Ovary (tissue), 9 donors: ENCODE measurements around the gene UGT2B28. TPM values are rescaled to one million over a fixed set of nuclear protein-coding genes. Genes with fewer than 3 reads are reported as not detected.
"Not testable (repeated sequence)": the region's sequence is repeated elsewhere in the genome, so short reads cannot be mapped to it uniquely, and the experiment has no call there.

Source experiments
- DNase-seq, 5 donors: peaks; one replicate each; pipeline ENCODE4 v3.0.0-alpha.2; 2019 to 2020
- H3K27ac ChIP-seq, 2 donors: fragments of 200-600 bp; one replicate each; pipeline versions ENCODE4 v1.5.1 to v1.8.0; 2019 to 2022
- H3K27me3 ChIP-seq: fragments of 200-600 bp; one replicate; pipeline ENCODE4 v1.8.0; 2022
- H3K36me3 ChIP-seq: fragments of 200-600 bp; sonication (generic); one replicate; pipeline ENCODE4 v1.5.1; 2019
- H3K4me1 ChIP-seq: one replicate; pipeline ENCODE4 v1.8.1; 2013; ENCODE audit warnings: mild to moderate bottlenecking, moderate library complexity; ENCODE audit not compliant: insufficient read depth
- H3K4me3 ChIP-seq: fragments of 200-600 bp; sonication (generic); one replicate; pipeline ENCODE4 v1.5.1; 2017
- H3K9me3 ChIP-seq, 2 donors: fragments of 200-600 bp in 1 of 2; sonication (generic) in 1 of 2; one replicate each; pipeline versions ENCODE4 v1.5.1 to v1.8.1; 2013 to 2019; ENCODE audit warnings: mild to moderate bottlenecking in 1 of 2, moderate library complexity in 1 of 2
- CTCF ChIP-seq, 3 donors: fragments of 450-650 bp in 2 of 3; fragments of 200-600 bp in 1 of 3; IDR thresholded peaks; one replicate each; pipeline versions ENCODE4 v1.5.1 to v1.8.0; 2016 to 2022; ENCODE audit warnings: antibody characterized with exemption in 3 of 3, mild to moderate bottlenecking in 1 of 3
- EP300 ChIP-seq: sonication (generic); formaldehyde crosslinking; IDR thresholded peaks from one replicate; pipeline ENCODE4 v1.6.1; 2017; ENCODE audit warnings: antibody characterized with exemption
- POLR2A ChIP-seq: fragments of 450-650 bp; IDR thresholded peaks from one replicate; pipeline ENCODE4 v1.6.1; 2017; ENCODE audit warnings: antibody characterized with exemption, mild to moderate bottlenecking, moderate library complexity
- WGBS, 3 donors: extraction: QIAGEN DNeasy Blood & Tissue Kit in 1 of 3; methylation state at CpG; one replicate each; pipeline versions ENCODE4 v1.1.5 to v1.1.7; 2013 to 2017; 5-methylcytosine and 5-hydroxymethylcytosine counted together
- intact Hi-C, 4 donors: fragments of 100-400 bp; cut with DNase I; formaldehyde crosslinking; loops; one replicate each; pipeline versions ENCODE4 v1.11.0 to v1.15.1; 2022 to 2023
- polyA plus RNA-seq, 2 donors: library from polyadenylated mRNA; stranded (reverse); fragments of 200-250 nt in 1 of 2; fragments of 350-450 nt in 1 of 2; fragmentation: Illumina TruSeq in 1 of 2; extraction: RNeasy Lipid Tissue Mini Kit (QIAGEN cat#74804) in 1 of 2; gene quantifications; one replicate each; pipeline ENCODE4 v1.2.3, GENCODE V29; 2013 to 2014
- total RNA-seq, 7 donors: library from RNA; depleted of rRNA in 2 of 7; stranded (reverse); fragments of >200 nt in 2 of 7; fragmentation: NEBNext Ultra II Directional in 3 of 7; extraction: Animal tissue kit (Norgen Biotek cat#: 25700) in 3 of 7; gene quantifications; one replicate each; pipeline versions ENCODE4 v1.1.0 to v1.2.4, GENCODE V29; 2016 to 2023
- donor health status: DM: no; HTN: no; CAD: no; lungs with moderate emphysema.
- donor health status: DM: no; HTN: no; CAD: no.
- donor health status: Bipolar disorder and iron deficiency.
- donor health status: DM: yes; HTN: yes; CAD: no.
- donor health status: DM: no; HTN: no; CAD: no.
- donor health status: DM: yes; HTN: yes; CAD: no.

UGT2B28 gene
- total and polyA plus RNA-seq, 9 donors = not detected

- Histone ChIP-seq H3K27me3 (no peaks in the 10 kb centered on the region), H3K27ac (no peak overlapping the region), H3K36me3 (no peaks in the 10 kb centered on the region), H3K4me1 (no peaks in the 10 kb centered on the region), H3K9me3 (no peaks in the 10 kb centered on the region), H3K4me3 (no peak overlapping the region)
- DNase-seq = no peak
- TF ChIP-seq EP300 (no peak), POLR2A (no peak), CTCF (IDR thresholded peaks at IDR 0.05) (no peak)
- 52 to 81% (median 65%) methylated on average over 2 of the region's 2 CpGs for WGBS, 3 donors
- intact Hi-C loops = no loop called here
Measured at GRCh38 chr4:69323284-69323683, 43.0 kb downstream of the UGT2B28 start.

DNA sequence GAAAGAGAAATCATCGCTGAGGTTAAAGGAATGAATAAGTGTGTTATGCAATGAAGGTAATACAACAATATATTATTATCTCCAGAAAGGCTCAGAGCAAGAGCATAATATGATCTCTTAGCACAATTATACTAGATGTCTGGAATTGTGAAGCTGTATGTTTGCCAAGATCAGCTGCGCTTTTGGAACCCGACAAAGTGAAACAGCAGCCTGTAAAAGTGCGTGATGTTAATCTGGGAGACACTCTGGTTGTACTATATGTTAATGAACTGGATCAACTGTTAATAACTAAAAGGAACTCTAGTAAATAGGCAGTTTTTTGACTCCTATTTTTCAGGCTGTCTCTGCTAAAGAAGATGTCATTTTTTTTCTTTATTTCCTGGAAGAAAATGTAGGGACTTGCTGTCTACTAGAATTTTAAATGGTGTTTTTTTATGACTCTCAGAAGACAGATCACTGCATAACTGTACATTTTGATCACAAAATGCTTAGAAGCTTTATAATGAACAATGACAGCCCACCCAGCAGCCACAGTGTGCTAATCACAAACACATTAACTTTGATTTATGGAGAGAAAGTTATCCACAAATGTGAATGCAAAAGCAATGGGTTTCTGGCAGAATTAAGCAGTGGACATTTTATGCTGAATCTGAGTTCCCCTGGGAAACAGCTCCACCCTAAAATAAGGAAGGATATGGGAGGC, 50.2 kb downstream of the UGT2B28 start:
- no peak overlapping the region for H3K27ac ChIP-seq
- WGBS, 3 donors = 62 to 71% (median 66%) methylated on average over 4 of the region's 4 CpGs
- TF ChIP-seq EP300 = no peak
- TF ChIP-seq POLR2A = no peak
- no peak for TF ChIP-seq CTCF (IDR thresholded peaks at IDR 0.05)
- DNase-seq = no peak
- H3K27me3 ChIP-seq = no peaks in the 10 kb centered on the region
- intact Hi-C loops = no loop called here
- no peaks in the 10 kb centered on the region for H3K36me3 ChIP-seq
- H3K9me3 ChIP-seq = no peaks in the 10 kb centered on the region
- H3K4me3 ChIP-seq = no peak overlapping the region
- no peaks in the 10 kb centered on the region for H3K4me1 ChIP-seq

GRCh38 chr4:69331304-69331703, 51.0 kb downstream of the UGT2B28 start:
- H3K4me1 ChIP-seq, intact Hi-C loops, H3K27ac ChIP-seq, H3K4me3 ChIP-seq, DNase-seq, H3K36me3 ChIP-seq, H3K9me3 ChIP-seq, H3K27me3 ChIP-seq: not testable (repeated sequence)
- WGBS, 3 donors = 83 to 84% (median 84%) methylated on average over 2 of the region's 2 CpGs

GRCh38 chr4:69335485-69335884, 55.2 kb downstream of the UGT2B28 start:
- H3K4me3 ChIP-seq, intact Hi-C loops, H3K27me3 ChIP-seq, H3K9me3 ChIP-seq, DNase-seq, H3K36me3 ChIP-seq, H3K4me1 ChIP-seq, H3K27ac ChIP-seq: not testable (repeated sequence)

DNA sequence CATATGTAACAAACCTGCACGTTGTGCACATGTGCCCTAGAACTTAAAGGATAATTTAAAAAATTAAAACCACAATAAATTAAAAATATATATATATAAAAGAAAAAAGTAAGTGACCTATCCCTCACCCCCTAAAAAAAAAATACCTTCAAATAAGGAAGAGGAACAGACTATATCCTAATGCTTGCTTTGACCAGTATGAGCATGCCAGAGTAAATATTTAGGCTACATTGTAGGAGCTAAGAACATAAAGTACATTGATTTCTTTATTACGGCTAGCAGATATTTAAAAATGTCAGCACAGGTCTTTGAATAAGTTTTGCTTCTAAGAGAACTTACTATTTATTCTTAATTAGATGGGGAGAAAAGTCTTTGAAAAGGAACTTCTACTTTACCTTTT, 62.8 kb downstream of the UGT2B28 start:
- H3K4me3 ChIP-seq, H3K27me3 ChIP-seq, H3K36me3 ChIP-seq, intact Hi-C loops, H3K4me1 ChIP-seq, DNase-seq, H3K9me3 ChIP-seq, H3K27ac ChIP-seq: not testable (repeated sequence)
- WGBS, 3 donors = 64 to 75% (median 69%) methylated on average over 2 of the region's 2 CpGs

- H3K4me3 ChIP-seq, DNase-seq, intact Hi-C loops, H3K4me1 ChIP-seq, H3K27ac ChIP-seq, H3K9me3 ChIP-seq, H3K36me3 ChIP-seq, H3K27me3 ChIP-seq: not testable (repeated sequence)
- 48 to 61% (median 52%) methylated on average over 8 of the region's 8 CpGs for WGBS, 3 donors
Measured at GRCh38 chr4:69343558-69344420, 63.5 kb downstream of the UGT2B28 start.

Other genes starting within 250 kb of the UGT2B28 start
- 10 to 100 TPM in 1 of 7 donors, 1 to 10 TPM in 3, under 1 TPM in 1, not detected in 2; 0.41 to 28.1 (median 4.8) TPM for gene UGT2B7, start 184.0 kb upstream of the UGT2B28 start, total RNA-seq
- not detected for gene UGT2B7, start 184.0 kb upstream of the UGT2B28 start, polyA plus RNA-seq
- gene UGT2B11, start 65.7 kb upstream of the UGT2B28 start, total RNA-seq = not detected
- gene UGT2B11, start 65.7 kb upstream of the UGT2B28 start, polyA plus RNA-seq = not detected
- gene UGT2B4, start 215.4 kb downstream of the UGT2B28 start, total RNA-seq = under 1 TPM in 3 of 7 donors, not detected in 4; 0.13 to 0.55 (median 0.17) TPM
- gene UGT2B4, start 215.4 kb downstream of the UGT2B28 start, polyA plus RNA-seq = not detected